Right atrium auricular region (tissue), 2 donors: ENCODE data around the gene HCFC2. TPM values are rescaled to one million over a fixed set of nuclear protein-coding genes. Genes with fewer than 3 reads are reported as not detected.
A peak's percentile ranks its signal among the peaks of the same experiment; 100 is the strongest.

Experiments
- DNase-seq: peaks from one replicate; pipeline ENCODE4 v3.0.0-alpha.2; 2019; ENCODE audit warnings: low spot score
- H3K27ac ChIP-seq, 2 donors: fragments of 200-600 bp; sonication (generic); 1 replicate in 1 of 2; 2 replicates in 1 of 2; pipeline ENCODE4 v1.5.1; 2016 to 2019
- H3K27me3 ChIP-seq, 2 donors: fragments of 200-600 bp; sonication (generic); one replicate each; pipeline versions ENCODE4 v1.5.1 to v1.6.0; 2017 to 2019
- H3K36me3 ChIP-seq: fragments of 200-600 bp; sonication (generic); one replicate; pipeline ENCODE4 v1.5.1; 2016
- H3K4me1 ChIP-seq, 2 donors: fragments of 200-600 bp; sonication (generic); one replicate each; pipeline versions ENCODE4 v1.5.1 to v1.6.0; 2017 to 2019
- H3K4me3 ChIP-seq, 2 donors: fragments of 200-600 bp; sonication (generic); 1 replicate in 1 of 2; 2 replicates in 1 of 2; pipeline ENCODE4 v1.5.1; 2017 to 2019; ENCODE audit warnings: mild to moderate bottlenecking in 1 of 2, moderate library complexity in 1 of 2
- H3K9me3 ChIP-seq, 2 donors: fragments of 200-600 bp; sonication (generic); one replicate each; pipeline ENCODE4 v1.5.1; 2019
- total RNA-seq, 2 donors: library from RNA; depleted of rRNA; stranded (reverse); fragments of >200 nt; gene quantifications; one replicate each; pipeline ENCODE4 v1.1.0, GENCODE V29; 2016
- TF ChIP-seq, protein P1 (sequence below), 2 donors: fragments of 200-600 bp; sonication (generic); IDR thresholded peaks; one replicate each; pipeline ENCODE4 v1.5.1; 2019; ENCODE audit warnings: antibody characterized with exemption in 2 of 2

Gene HCFC2
- total RNA-seq, 2 donors from 2014 or later: 6.4 to 8.1 TPM

DNA sequence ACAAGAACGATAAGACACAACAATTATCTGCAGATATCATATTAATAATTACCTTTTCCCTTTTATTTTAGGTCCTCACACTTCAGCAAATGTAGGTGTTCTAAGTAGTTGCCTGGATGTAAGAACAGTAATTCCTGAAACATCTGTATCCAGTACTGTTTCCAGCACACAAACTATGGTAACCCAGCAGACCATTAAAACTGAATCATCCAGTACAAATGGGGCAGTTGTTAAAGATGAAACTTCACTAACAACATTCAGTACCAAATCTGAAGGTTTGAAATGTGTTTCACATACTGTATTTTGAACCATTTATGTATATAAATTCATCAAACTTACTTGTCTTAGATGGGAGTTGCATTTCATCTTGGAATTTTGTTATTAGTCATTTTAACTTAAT lies 31.0 kb downstream of the HCFC2 start:
- H3K4me1 ChIP-seq: no peaks in the 10 kb centered on the region
- TF ChIP-seq, protein P1, sequence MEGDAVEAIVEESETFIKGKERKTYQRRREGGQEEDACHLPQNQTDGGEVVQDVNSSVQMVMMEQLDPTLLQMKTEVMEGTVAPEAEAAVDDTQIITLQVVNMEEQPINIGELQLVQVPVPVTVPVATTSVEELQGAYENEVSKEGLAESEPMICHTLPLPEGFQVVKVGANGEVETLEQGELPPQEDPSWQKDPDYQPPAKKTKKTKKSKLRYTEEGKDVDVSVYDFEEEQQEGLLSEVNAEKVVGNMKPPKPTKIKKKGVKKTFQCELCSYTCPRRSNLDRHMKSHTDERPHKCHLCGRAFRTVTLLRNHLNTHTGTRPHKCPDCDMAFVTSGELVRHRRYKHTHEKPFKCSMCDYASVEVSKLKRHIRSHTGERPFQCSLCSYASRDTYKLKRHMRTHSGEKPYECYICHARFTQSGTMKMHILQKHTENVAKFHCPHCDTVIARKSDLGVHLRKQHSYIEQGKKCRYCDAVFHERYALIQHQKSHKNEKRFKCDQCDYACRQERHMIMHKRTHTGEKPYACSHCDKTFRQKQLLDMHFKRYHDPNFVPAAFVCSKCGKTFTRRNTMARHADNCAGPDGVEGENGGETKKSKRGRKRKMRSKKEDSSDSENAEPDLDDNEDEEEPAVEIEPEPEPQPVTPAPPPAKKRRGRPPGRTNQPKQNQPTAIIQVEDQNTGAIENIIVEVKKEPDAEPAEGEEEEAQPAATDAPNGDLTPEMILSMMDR (IDR thresholded peaks at IDR 0.05): no peak
- no peak overlapping the region for H3K4me3 ChIP-seq
- DNase-seq: no peak
- H3K36me3 ChIP-seq: peaks cover 71% of the 10 kb centered on the region
- H3K9me3 ChIP-seq: no peaks in the 10 kb centered on the region
- no peaks in the 10 kb centered on the region for H3K27me3 ChIP-seq
- H3K27ac ChIP-seq: no peak overlapping the region

- Histone ChIP-seq H3K27ac (no peak overlapping the region), H3K4me1 (no peaks in the 10 kb centered on the region), H3K9me3 (no peaks in the 10 kb centered on the region), H3K4me3 (no peak overlapping the region), H3K27me3 (no peaks in the 10 kb centered on the region), H3K36me3 (peaks cover 68% of the 10 kb centered on the region)
- no peak for DNase-seq
- TF ChIP-seq, protein P1 (IDR thresholded peaks at IDR 0.05): no peak
These were observed 33.6 kb downstream of the HCFC2 start for GRCh38 chr12:104097954-104098353.

DNA sequence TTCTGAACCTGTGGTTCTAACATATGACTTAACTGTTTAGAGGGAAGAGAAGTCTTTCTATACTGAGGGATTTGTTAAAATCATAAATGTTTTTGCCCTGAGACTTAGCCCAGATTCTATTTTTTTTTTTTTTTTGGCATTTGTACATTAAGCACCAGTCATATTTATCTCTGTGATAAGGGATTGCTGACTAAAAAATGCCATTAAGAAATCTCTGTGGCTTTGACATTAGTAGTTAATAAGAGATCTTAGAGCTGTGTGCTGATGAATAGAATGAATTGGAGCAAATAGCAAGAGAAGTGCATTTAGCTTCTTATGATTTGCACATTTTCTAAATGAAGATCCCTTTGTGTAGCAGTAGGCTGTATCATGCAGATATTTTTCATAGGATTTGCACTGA lies 41.1 kb downstream of the HCFC2 start:
- Histone ChIP-seq H3K27me3 (no peaks in the 10 kb centered on the region), H3K36me3 (peaks cover 10% of the 10 kb centered on the region), H3K9me3 (no peaks in the 10 kb centered on the region), H3K4me3 (no peak overlapping the region), H3K27ac (no peak overlapping the region), H3K4me1 (peaks cover 0 to 7% of the 10 kb centered on the region in 2 donors)
- TF ChIP-seq, protein P1 (IDR thresholded peaks at IDR 0.05): no peak
- DNase-seq: no peak

GRCh38 chr12:104106965-104107364 lies 42.6 kb downstream of the HCFC2 start:
- H3K4me3 ChIP-seq: no peak overlapping the region
- no peak overlapping the region for H3K27ac ChIP-seq
- H3K36me3 ChIP-seq: no peaks in the 10 kb centered on the region
- H3K27me3 ChIP-seq: no peaks in the 10 kb centered on the region
- TF ChIP-seq, protein P1 (IDR thresholded peaks at IDR 0.05): no peak
- H3K9me3 ChIP-seq: no peaks in the 10 kb centered on the region
- no peak for DNase-seq
- H3K4me1 ChIP-seq: peaks cover 0 to 7% of the 10 kb centered on the region in 2 donors

DNA sequence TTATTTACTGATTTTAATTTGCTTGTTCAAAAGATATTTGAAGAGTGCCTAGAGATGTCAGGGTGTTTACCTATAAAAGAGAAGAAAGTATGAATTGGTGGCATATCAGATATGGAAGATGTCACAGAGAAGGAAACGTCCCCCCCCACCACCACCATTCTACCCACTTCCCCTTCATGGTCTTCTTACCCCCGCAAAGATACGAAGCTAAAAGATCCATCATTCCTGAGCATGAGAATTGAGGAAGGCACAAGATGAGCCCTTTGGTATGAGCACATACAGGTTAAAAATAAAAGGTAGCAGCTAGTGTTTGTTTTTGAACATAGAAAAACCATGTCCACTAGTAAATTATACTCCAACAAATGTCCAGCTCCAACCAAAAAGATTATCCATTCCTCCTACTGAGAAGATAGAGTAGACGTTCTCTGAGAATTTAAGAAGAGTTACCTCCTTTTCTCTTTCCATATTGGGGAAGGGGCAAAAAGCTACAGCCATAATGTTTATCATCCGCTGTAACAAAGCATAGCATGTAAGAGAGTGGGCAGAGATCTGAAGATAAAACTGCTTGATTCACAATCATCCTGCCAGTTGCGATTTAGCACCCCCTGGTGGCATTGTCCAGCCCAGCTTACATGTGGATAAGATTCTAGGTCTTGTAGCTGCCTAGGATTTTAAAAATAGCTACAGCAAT lies 44.6 kb downstream of the HCFC2 start:
- Histone ChIP-seq H3K36me3 (no peaks in the 10 kb centered on the region), H3K9me3 (no peaks in the 10 kb centered on the region), H3K4me1 (peaks cover 0 to 7% of the 10 kb centered on the region in 2 donors), H3K27ac (no peak overlapping the region), H3K4me3 (no peak overlapping the region), H3K27me3 (no peaks in the 10 kb centered on the region)
- TF ChIP-seq, protein P1 (IDR thresholded peaks at IDR 0.05): peak; percentile 45 to 86
- peak; percentile 75 for DNase-seq
